Stimulated activated CD4-positive, alpha-beta T cell treated with anti-CD3 and anti-CD28 coated beads, Interleukin-1b, Interleukin-23, amount 100 ng/mL, for 1 hour (primary cell): Measurements from ENCODE around the gene TNRC6C.
"Not testable (repeated sequence)": the region's sequence is repeated elsewhere in the genome, so short reads cannot be mapped to it uniquely, and the experiment has no call there.

Experiments used
- DNase-seq, 2 donors: peaks; one replicate each; pipeline ENCODE4 v3.0.0-alpha.2; 2020; ENCODE audit warnings: low read depth in 2 of 2

Gene TNRC6C

GRCh38 chr17:78111727-78112517 is 153.4 kb downstream of the TNRC6C start:
- no peak for DNase-seq

DNA sequence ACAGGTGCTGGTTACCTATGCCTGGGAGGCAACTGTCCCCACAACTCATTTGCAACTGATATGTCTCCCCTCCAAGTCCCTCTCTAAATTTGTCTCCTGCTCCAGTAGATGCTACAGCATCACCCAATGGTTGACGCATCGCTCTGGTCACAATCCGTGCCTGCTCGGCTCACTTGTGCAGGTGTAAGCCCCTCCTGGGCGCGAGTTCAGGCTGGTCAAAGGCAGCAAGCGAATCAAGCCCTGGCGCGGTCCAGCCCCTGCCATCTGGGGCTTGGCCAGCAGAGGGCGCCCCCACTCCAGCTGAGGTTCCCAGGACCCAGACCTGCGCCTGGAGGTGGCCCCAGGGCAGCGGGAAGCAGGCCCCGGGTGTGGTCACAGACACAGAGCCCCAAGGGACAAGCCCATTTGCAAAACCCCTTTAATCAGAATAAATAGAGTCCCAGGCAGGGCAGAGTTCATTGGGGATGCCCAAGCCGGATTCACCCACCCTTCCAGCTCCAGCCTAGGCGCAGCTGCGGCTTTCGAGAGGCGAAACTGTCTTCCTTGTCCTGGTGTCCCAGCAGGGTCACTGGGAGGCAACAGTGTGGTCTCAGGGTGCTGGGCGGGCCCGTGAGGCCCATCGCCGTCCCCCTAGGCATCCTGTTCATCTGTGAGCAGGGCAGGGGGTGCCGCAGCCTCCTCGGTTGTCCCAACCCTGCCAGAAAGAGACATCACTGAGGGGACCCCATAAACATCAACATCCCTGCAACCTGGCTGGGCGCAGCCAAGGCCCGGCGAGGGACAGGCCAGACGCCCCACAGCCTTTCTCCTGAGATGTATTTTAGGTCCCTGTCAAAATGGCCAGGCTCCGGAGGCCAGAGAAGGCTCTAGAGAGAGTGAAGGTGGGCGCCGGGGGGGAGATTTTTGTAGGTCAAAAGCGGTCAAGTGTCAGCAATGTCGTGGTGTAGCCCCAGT is 154.3 kb downstream of the TNRC6C start:
- DNase-seq, result peak in 1 of 2 donors; percentile 84

DNA sequence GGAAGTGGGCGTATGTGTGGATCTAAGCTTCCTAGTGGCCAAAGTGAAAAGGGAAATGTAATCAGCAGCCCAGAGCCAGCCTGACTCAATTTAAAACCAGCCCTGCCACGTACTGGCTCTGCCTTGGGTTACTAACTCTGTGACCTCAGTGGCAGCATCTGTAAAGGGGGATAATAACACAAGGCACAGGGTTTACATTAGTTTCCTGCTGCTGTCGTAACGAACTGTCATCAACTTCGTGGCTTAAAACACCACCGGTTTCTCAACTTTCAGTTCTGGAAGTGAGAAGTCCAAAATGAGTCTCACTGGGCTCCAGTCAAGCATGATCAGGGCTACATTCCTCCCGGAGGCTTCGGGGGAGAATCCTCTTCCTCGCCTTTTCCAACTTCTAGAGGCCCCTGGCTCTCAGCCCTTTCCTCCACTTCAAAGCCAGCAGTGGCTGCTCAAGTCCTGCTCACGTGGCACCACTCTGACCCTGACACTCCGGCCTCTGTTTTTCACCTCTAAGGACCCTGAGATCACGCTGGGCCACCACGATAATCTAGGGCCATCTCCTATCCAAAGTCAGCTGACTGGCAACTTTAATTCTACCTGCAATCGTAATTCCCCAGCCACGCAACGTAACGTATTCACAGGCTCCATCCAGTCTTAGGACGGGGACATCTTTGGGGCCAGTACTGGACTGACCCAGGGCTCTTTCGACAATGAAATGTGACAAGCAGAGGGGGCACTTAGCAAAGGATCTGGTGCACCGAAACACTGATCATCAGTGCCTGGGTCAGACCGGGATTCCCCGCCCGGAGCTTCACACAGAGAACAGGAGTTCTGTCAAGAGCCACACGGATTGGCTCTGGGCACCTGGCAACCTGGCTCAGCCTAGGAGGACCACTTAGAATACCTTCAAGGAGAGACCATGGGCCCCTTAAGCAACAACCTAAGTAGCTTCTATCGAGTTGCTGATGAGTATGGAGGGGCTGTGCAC is 155.6 kb downstream of the TNRC6C start:
- DNase-seq, result no peak

DNA sequence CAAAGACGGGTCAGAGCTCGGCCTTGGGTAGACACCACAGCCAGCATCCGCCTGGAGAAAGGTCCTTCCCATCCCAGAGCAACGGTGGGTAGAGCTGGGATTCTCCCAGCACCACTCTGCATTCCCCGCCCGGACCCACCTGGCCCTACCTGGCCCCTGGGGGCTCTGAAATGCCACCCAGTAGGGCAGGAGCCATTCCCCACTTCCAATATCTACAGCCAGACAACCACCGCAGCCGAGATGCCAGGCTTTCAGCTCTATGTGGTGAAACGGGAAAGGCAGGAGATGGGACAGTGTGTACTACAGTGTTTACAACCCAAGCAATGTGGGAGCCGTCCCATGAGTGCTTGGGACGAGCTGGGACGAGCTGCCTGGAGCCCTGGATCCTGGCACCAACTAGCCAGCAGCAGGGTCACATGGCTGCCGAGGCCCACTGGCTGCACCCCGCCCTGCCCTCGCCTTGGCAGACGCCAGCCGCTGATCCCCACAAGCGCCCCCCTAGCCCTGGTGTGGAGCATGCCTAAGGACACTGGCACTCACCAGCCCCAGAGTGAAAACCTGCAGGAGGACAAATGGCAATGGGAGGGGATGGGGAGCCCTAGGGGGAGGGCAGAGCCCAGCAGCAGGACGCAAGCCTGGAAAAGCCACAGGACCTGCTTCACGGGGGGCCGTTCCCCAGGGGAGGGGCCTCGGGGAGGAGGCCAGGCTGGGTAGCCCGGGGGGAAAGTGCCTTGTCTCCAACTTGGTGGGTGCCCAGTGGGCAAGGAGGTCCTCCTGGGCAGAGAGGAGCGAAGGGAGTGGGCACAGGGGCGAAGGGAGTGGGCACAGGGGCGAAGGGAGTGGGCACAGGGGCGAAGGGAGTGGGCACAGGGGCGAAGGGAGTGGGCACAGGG is 156.6 kb downstream of the TNRC6C start:
- DNase-seq, result no peak

GRCh38 chr17:78115803-78116202 is 157.3 kb downstream of the TNRC6C start:
- not testable (repeated sequence) for DNase-seq

- no peak for DNase-seq
Observed at GRCh38 chr17:78116411-78116810, 157.9 kb downstream of the TNRC6C start.

DNA sequence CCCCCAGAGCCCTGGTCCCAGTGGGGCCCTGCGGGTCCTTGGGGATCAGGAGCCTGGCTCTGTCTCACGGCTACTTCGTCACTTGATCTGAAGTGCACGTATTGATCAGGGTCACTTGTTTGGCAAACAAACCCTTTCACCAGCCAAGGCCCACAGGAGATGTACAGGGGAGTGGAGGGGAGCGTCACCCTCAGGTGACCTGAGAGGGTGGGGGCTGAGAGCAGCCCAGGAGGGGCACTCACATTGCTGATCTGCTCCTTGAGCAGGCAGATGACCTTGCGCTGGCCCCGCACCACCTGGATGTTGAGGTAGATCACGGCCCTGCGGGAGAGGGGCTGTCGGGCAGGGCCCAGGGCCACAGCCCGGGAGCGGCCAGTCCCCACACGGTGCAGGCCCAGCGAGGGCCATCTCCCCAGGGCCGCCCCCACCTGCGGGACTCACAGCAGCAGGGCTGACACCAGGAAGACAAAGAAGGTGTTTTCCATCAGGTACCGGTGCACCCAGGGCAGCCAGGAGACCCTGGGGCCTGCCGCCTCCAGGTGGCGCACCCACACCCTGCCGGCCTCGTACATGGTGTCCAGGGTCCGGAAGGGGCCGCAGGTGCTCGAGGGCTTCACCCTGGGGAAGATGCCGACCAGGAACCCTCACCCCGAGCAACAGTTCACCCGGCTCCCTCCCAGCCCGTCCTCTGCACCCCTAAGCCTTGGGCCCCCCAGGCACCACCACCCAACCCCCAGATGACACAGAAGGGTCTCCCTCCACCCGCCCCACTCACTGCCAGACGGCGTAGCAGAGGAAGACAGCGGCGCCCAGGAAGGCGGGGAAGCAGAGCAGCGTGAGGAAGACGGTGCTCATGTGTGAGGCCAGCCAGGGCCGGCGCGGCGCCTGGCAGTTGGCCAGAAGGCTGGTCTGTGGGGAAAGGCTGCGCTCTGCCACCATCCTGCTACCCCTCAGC is 158.8 kb downstream of the TNRC6C start:
- DNase-seq, result no peak

GRCh38 chr17:78118801-78119241 is 160.3 kb downstream of the TNRC6C start:
- DNase-seq, result no peak

DNA sequence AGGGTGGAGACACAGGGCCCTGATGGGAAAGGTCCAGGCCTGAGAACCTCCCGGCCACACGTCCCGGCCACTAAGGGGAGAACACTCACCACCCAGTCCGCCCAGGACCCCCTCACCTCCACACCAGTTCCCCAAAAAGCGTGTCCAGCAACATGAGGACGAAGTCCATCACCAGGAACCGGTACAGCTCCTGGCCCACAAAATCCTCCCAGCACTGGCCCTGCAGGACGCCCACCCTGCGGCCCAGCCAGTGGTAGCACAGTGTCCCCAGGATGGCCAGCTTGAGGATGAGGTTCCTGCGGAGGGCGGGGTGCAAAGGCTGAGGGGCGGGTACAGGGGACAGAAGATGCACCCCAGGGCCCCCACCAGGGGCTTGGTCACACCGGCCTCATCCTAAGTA is 162.0 kb downstream of the TNRC6C start:
- no peak for DNase-seq

DNA sequence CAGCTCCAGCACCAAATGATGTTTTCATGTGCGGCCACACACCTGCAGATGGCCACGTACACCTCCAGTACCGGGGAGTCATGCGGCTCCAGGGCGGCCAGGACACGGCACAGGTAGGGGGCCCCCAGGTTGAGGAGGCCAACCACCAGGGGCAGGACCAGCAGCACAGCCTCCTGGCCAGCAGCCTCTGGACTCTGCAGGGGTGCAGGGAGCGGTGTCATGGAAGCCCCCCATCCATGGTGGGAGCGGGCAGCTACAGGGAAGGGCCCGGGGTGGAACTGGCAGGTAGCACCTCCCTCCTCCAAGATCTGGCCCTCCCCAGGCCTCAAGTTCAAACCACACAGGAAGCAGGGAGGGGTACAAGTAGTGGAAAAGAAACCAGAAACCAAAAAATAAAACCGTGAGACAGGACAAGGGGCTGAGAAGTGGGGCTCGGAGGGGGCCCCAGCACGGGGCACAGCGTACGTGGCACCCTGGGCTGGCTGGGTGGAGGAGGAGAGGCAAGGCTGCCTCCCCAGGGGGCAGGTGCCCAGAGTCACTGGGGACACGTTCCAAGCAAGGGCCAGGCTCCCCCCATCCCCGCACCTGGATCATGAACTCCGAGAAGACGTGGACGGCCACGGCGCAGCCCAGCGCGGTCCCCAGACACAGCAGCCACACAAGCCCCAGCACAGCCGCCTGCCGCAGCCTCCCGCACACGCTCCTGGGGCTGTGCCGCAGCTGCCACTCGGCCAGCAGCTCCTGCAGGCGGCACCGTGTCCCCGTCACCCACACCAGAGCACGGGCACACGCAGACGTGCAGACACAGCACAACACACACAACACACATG is 162.7 kb downstream of the TNRC6C start:
- DNase-seq, result no peak

DNA sequence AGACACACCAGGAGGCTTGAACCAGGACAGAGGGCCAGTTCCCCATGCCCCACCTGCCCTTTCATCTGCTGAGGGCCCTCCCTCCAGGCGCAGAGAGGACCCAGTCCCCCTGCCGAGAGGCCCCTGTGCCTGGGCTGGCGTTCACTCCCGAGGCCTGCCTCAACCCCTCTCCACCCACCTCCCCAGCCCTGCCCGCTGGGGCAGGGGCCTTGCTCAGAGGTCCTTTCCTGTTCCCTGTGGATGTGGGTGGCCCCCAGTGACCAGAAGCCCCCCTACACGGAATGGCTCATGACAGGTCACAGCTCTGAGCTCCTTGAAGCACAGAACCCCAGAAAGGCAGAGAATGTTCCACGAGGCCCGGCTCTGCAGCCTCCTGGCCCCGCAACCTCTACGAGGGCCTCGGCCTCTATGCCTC is 163.3 kb downstream of the TNRC6C start:
- DNase-seq, result no peak

DNA sequence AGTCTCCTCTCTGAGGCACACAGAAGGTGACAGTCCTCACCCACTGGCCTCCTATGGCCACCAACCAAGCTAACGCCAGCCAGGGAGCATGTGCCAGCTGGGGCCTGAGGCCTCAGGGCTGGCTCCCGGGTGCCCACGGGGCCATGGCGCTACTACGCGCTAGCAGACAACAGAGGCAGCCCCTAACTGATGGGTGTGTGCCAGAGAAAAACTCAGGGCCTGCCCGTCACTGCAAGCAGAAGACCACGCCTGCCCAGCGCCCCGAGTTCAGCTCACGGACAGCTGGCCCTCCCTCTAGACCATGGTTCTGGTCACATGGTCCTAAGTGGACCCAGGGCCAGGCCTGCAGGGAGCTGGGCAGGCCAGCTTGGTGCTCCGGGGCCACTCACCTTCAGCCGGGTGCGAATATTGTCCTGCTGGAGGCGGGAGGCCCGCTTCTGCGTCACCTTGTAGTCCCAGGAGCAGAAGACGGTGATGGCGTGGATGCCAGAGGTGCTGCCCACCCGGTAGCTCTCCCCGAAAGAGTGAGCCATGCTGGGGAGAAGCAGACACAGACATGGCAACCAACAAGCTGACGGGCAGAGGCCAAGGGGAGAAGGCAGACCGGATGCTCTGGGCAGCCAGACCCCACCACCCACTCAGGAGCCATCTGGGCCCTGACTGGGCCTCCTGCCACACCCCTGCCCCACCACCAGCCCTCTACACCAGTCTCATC is 163.9 kb downstream of the TNRC6C start:
- no peak for DNase-seq

DNA sequence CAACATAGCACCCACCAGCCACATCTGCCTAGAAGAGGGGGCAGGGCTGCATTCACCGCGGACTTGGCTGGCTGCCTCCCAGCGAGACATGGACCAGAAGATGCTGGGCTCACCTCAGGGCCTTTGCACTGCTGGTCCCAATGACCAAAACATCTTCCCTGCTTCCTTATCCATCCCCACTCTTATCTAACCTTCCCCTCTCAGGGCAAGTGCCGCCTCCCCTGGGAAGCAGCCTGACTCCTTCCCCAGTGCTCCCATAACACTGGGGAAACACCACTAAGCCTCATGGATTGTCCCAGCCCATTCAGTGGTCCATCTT is 164.4 kb downstream of the TNRC6C start:
- no peak for DNase-seq

- no peak for DNase-seq
Observed at GRCh38 chr17:78123258-78123929, 164.9 kb downstream of the TNRC6C start.

DNA sequence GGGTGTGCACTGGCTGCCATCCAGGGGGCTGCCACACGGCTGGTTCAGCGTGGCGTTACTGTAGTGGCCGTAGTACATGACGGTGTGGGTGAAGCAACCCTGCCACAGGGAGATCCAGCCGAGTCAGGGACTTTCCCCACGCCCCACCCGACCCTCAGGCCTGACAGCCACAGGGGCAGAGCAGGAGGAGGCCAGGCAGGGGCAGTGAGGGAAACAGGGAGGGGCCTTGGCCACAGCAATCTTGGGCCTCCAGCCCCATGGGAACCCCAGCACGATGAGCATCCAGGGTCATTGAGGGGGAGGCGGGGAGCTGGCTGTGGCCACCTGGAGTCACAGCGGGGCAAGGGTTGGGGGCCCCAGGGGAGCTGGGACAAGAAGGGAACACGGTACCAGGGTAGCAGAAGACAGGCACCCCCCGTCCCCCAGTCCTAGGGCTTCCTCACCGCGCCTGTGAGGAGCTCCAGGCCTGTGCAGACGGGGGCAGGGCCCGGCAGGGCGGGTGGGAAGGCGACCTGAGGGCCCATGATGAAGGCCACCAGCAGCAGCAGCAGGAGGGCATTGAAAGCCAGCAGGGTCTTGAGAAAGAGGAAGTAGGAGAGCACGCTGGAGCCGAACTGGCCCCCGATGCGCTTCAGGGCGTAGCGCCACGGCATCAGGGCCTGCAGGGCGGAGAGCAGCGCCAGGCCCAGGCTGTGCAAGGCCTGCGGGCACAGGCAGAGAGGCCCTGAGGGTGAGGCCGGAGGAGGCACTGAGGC is 165.8 kb downstream of the TNRC6C start:
- no peak for DNase-seq

- no peak for DNase-seq
Observed at GRCh38 chr17:78124836-78125137, 166.3 kb downstream of the TNRC6C start.
